ENCODE data around the gene PCNT.

DNA sequence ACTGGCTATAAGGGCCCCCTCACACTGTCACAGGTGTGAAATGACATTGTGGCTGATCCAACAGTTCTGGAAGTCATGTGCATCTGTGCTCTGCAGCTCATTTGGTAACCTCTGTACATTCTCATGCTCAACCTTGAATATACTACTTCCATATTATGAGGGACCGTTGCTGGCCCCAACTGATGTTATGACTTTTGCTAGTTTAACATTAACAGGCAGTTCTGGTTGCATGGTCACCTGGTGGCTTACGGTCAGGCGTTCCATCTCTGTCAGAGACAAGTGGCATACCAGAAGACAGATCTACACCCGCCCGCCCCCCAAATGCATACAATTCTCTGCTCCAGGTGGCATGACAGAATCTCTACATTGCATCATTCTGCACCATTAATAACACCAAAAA lies 128.8 kb downstream of the PCNT start:
- TF ChIP-seq, protein P1, sequence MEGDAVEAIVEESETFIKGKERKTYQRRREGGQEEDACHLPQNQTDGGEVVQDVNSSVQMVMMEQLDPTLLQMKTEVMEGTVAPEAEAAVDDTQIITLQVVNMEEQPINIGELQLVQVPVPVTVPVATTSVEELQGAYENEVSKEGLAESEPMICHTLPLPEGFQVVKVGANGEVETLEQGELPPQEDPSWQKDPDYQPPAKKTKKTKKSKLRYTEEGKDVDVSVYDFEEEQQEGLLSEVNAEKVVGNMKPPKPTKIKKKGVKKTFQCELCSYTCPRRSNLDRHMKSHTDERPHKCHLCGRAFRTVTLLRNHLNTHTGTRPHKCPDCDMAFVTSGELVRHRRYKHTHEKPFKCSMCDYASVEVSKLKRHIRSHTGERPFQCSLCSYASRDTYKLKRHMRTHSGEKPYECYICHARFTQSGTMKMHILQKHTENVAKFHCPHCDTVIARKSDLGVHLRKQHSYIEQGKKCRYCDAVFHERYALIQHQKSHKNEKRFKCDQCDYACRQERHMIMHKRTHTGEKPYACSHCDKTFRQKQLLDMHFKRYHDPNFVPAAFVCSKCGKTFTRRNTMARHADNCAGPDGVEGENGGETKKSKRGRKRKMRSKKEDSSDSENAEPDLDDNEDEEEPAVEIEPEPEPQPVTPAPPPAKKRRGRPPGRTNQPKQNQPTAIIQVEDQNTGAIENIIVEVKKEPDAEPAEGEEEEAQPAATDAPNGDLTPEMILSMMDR (IDR thresholded peaks at IDR 0.05; ENCODE audit: low read depth, low read length, poor library complexity, severe bottlenecking), result no peak
- TF ChIP-seq EZH2phosphoT487 (IDR thresholded peaks at IDR 0.05; ENCODE audit: borderline replicate concordance, low read length), result no peak

Data from DOHH2 (cell line).